Activated CD4-positive, CD25-positive, alpha-beta regulatory T cell treated with anti-CD3 and anti-CD28 coated beads, Interleukin-2, amount 50 U/mL, for 24 hours (primary cell): ENCODE results near the gene MEST.
"Not testable (repeated sequence)": the region's sequence is repeated elsewhere in the genome, so short reads cannot be mapped to it uniquely, and the experiment has no call there.

Experiments used
- ATAC-seq, 2 donors: fragments of 150-1000 bp; cut with Tn5 transposase; one replicate each; pipeline ENCODE4 v1.10.0; 2021; ENCODE audit warnings: mild to moderate bottlenecking in 1 of 2, moderate library complexity in 1 of 2

MEST gene

DNA sequence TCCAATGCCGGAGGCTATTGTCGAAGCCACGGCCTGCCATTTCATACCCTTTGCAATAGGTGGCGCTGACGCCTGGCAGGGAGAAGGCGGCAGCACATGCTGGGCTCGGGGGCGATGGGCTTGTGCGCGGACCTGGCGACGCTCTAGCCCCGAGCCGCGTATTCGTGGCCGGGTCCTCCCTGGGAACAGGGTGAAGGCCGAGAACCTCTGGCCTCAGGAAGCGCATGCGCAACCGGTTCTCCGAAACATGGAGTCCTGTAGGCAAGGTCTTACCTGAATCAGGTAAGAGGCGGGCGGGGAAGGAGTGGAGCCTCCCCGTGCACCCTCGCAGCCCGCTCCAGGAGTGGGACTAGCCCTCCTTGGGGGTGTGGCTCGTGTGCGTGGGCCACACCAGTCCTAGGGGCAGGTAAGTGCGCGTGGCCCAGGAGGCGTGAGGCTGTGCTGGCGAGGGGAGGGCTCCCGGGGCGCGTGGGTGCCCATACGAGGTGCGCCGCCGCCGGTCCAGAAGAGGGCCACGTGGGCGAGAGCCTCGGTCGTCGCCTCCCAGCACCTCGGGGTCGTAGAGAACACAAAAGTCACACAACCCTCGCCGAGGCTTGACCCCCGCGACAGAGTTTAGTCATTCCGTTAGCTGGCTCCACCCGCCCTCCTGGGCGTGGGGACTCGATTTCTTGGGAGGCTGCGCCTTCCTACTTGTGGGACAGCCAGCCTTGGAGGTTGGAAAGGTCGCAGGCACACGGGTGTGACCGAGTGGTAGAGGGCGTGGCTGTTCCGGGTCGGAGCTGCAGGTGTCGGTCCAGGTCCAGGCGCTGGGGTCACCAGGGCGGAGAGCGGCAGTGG is 5.6 kb upstream of the MEST start:
- ATAC-seq, result peak; percentile 63 to 82

GRCh38 chr7:130486954-130487436 is 4.9 kb upstream of the MEST start:
- ATAC-seq, result no peak

DNA sequence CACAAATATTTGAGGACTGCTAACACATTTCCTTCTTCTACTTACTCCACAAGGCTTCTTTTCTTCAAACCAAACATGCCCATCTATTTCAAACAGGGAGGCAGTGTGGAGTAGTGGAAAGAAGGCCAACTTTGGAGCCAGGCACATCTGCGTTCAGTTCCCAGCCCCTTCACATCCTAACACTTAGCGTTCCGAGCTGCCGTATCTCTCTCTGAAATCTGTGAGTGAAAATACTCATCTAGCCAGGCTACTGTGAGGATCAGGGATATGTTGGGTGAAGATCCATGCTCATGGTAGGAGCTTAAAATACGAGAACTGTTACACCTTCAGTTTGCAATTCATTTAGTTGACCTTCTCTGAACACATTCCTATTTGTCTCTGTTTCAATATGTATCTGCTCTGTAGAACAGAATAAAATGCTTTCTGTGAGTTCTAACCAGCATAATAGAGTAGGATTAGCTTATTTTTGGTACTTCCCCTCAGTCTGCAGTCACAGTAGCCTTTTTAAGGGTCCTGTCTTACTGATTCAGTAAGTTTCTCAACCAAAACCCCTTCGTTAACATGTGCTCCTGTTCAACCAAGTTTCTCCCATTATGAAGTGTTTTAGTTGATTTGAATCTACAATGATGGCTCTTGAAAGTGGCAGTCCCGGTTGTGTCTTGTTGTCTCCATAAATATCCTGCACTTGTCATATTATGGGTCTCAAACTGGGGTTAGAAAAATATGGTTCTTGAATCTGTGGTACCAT is 3.3 kb upstream of the MEST start:
- no peak for ATAC-seq

DNA sequence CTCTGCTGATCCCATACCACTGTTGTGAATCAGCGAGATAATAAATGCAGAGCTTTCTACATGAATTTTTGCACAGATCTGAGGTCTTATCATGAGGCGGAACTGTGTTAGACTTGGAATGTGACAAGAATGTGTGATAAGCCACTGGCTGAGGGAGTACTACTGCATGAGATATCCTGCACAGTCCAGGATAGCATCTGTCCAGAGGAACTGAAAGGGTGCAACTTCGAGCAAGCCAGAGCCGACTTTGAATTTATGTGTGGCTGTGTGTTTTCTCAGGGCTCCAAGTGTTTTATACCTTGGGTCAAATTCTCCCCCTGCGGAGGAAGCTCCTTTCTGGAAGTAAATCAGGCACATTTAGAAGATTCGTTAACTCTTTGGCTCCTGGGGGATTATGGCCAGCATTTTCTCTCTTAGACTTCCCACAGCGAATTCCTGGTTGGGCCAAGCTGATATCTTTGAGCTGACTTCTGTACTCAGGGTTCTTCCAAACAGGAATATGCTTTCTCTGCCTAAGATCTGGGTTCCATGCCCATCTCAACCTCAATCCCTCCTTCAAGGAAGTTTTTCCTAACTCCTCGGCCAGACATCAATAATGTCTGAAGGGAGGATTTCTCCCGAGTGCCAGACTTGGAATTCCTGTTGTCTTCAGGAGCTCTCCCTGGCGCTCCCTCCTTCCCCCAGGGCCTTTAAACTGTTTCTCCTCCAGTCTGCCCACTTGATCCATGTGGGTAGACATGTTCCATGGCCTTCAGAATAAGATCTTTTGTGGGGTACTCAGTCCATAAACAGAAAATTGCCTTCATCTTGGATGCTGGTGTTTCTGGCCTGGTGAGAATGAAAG is 2.5 kb upstream of the MEST start:
- ATAC-seq, result no peak

GRCh38 chr7:130490311-130490791 is 1.5 kb upstream of the MEST start:
- ATAC-seq, result no peak

DNA sequence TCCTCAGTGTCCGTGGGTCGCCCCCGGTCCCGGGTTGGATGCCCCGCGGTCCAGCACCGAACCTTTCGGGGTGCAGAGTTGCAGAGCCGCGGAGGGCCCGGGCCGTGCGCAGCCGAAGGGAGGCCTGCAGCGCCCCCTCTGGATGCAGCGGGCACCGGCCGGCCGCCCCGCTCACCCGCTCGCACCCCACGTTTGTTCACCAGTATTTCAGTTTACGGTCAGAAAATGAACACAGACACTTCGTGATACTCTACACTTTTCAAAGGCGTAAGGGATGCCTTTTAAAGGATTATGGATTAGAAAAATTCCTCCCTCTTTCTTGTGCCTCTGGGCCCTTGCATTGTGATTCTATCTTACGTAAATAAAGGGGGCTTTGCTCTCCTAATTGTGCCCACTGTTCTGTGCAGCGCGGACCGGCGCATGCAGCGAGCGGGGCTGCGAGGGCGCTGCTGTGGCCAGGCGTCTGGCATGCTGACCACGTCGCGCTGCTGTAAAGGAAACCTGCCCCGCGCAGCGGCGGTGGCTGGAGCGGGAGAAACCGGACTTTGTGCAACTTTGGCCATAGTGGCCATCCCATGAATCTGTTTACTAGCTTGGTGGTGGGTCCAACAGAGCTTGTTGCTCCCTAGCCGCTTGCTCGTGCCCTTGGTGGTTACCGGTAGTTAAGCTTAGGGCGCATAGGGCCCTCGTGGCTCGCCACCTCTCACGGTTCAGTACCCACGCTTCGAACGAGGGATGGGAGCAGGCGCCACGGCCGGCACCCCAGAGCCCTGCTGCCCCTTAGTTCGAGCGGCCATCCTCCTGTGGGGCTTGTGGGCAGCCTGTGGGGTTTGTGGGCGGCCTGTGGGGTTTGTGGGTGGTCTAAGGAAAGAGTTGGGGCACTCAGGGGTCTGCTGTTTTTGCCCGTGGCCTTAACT is 739 bp upstream of the MEST start:
- ATAC-seq, result no peak

DNA sequence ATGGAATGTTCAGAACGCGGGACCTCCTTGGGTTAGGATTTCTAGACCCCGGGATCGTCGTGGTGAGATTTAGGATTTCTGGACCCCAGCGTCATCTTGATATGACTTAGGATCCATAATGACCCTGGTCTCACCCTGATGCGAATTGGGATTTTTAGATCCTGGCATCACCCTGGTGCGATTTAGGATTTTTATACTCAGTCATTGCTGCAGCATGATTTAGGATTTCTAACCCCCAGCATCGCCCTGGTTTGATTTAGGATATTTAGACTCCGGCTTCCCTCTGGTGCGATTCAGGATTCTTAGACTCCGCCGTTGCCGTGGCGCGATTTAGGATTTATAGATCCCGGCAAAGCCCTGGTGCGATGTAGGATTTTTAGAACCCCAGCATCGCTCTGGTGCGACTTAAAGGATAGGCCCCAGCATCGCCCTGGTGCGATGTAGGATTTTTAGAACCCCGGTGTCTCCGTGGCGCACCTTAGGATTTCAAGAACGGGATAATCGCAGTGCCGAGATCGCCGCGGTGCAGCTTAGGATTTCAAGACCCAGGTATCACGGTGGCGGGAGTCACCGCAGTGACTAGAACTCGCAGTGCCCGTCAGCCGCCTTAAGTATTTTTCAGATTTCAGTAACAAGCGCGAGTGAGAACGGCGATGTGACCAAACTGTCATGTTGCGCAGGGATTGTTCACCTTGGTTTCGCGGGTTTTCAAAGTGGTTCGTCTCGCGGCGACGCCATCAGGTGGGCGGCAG is 814 bp downstream of the MEST start:
- no peak for ATAC-seq

GRCh38 chr7:130493275-130493873 is 1.5 kb downstream of the MEST start:
- ATAC-seq, result no peak

DNA sequence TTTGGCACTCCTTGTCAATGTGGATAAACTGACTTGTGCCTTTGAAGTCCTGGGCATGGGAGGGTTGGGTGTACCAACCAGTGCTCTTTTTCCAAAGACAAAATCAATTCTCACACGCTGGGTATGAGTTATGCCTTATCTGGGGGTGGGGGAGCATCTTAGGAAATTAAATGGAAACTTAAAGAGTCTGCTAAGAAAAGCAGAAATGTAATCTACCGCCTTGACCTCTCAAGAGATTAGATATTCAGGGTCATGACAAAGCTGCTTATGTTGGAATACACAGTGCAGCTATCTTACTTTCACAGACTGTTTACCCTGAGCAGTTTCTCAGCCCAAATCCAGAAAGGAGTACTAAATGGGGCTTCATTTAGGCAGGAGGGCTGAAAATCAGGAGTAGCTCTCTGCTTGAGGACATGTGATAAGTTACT is 2.6 kb downstream of the MEST start:
- ATAC-seq, result no peak

GRCh38 chr7:130500463-130500862 is 8.6 kb downstream of the MEST start:
- no peak for ATAC-seq

- ATAC-seq, result no peak
These were observed 9.0 kb downstream of the MEST start for GRCh38 chr7:130500910-130501309.

DNA sequence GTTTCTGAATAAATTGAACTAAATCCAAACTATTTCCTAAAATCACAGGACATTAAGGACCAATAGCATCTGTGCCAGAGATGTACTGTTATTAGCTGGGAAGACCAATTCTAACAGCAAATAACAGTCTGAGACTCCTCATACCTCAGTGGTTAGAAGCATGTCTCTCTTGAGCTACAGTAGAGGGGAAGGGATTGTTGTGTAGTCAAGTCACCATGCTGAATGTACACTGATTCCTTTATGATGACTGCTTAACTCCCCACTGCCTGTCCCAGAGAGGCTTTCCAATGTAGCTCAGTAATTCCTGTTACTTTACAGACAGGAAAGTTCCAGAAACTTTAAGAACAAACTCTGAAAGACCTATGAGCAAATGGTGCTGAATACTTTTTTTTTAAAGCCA is 13.9 kb downstream of the MEST start:
- no peak for ATAC-seq

- no peak for ATAC-seq
These were observed 14.5 kb downstream of the MEST start for GRCh38 chr7:130506358-130506757.

GRCh38 chr7:130512038-130512437 is 20.2 kb downstream of the MEST start:
- ATAC-seq, result not testable (repeated sequence)

GRCh38 chr7:130513447-130513846 is 21.6 kb downstream of the MEST start:
- ATAC-seq, result no peak

DNA sequence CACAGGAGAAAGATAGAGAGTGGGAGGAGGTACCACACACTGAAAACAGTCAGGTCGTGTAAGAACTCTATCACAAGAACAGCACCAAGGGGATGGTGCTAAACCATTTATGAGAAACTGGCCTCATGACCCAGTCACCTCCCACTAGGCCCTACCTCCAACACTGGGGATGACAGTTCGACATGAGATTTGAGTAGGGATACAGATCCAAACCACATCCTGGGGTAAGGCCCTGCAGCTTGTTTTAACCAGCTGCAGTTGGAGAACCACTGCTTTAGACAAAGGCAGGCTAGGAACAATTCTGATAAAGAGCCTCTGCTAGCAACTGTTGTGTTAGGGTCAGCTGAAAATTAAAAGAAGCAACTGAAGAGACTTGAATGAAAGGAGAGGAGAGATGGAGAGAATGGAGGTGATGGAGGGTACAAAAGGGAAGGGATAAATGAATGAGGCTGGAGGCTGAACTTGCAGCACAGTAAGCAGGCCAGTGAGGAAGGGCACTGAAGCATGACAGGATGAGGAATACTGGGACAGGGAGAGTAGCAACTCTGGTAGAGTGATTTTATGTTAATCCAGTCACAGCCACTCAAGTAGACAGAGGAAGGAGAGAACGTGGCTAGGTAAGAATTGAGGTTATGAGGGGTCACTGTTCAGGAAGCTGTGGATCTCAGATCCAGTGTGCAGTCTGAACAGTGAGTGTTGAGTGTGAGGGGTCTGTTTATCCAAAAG is 23.6 kb downstream of the MEST start:
- no peak for ATAC-seq

- ATAC-seq, result no peak
These were observed 29.5 kb downstream of the MEST start for GRCh38 chr7:130521258-130521951.

GRCh38 chr7:130523519-130524125 is 31.7 kb downstream of the MEST start:
- not testable (repeated sequence) for ATAC-seq

- no peak for ATAC-seq
These were observed 32.7 kb downstream of the MEST start for GRCh38 chr7:130524628-130525027.
